Panc1 (cell line): ENCODE results near the gene SNRNP48. TPM values are rescaled to one million over a fixed set of nuclear protein-coding genes. Genes with fewer than 3 reads are reported as not detected.

Experiments used
- ATAC-seq: fragments of 200-7000 bp; cut with Tn5 transposase; 2 replicates; pipeline ENCODE4 v1.9.1; 2020; ENCODE audit warnings: mild to moderate bottlenecking, moderate library complexity
- BruUV-seq: library from RNA; stranded (reverse); fragments of 400-500 nt; replicated peaks from 2 replicates; lab custom pipeline; 2021; lab: Mats Ljungman, UMichigan
- CTCF ChIA-PET: fragments of 300-600 bp; sonication (Branson Sonifier 250); formaldehyde crosslinking; loops from one replicate; lab custom pipeline; 2022; ENCODE audit warnings: antibody characterized with exemption; lab: Charles Lee
- POLR2A ChIA-PET: fragments of 300-600 bp; sonication (Branson Sonifier 250); formaldehyde crosslinking; loops from one replicate; lab custom pipeline; 2022; ENCODE audit warnings: antibody characterized with exemption; lab: Charles Lee
- DNase-seq: peaks from one replicate; pipeline ENCODE4 v3.0.0-alpha.2; 2010; ENCODE audit warnings: low read depth, low spot score
- H3K27ac ChIP-seq: 2 replicates; pipeline ENCODE4 v1.5.1; 2011; ENCODE audit warnings: mild to moderate bottlenecking, low read length, inconsistent platforms
- H3K27me3 ChIP-seq: fragments of 200-500 bp; sonication (Bioruptor generic); 2 replicates; pipeline ENCODE4 v1.6.0; 2014; ENCODE audit warnings: low read length, inconsistent platforms; ENCODE audit not compliant: control insufficient read depth, insufficient read depth
- H3K36me3 ChIP-seq: fragments of 200-500 bp; sonication (Bioruptor generic); 2 replicates; pipeline ENCODE4 v1.5.1; 2014; ENCODE audit warnings: inconsistent platforms, mild to moderate bottlenecking, low read length, moderate library complexity; ENCODE audit not compliant: control insufficient read depth, insufficient read depth
- H3K4me1 ChIP-seq: 2 replicates; pipeline ENCODE4 v1.5.1; 2011; ENCODE audit warnings: inconsistent platforms, mild to moderate bottlenecking, low read length, moderate library complexity; ENCODE audit not compliant: control insufficient read depth, insufficient read depth
- H3K4me3 ChIP-seq, 2 experiments: 2 replicates each; pipeline ENCODE4 v1.5.1; 2011 to 2012; ENCODE audit warnings: low read depth in 2 of 2, low read length in 2 of 2, mild to moderate bottlenecking in 2 of 2, inconsistent platforms in 1 of 2, moderate library complexity in 1 of 2
- H3K9me3 ChIP-seq: fragments of 200-500 bp; sonication (Bioruptor generic); 2 replicates; pipeline ENCODE4 v1.5.1; 2014; ENCODE audit warnings: low read depth, mild to moderate bottlenecking, inconsistent platforms, low read length, moderate library complexity; ENCODE audit not compliant: control insufficient read depth, insufficient read depth
- POLR2AphosphoS5 ChIP-seq: IDR thresholded peaks from 2 replicates; pipeline ENCODE4 v1.6.1; 2012; ENCODE audit warnings: mild to moderate bottlenecking, low read depth, low read length, moderate library complexity
- SIN3A ChIP-seq: IDR thresholded peaks from 2 replicates; pipeline ENCODE4 v1.6.1; 2012; ENCODE audit warnings: low read depth, mild to moderate bottlenecking, low read length, moderate library complexity, borderline replicate concordance; ENCODE audit not compliant: insufficient read depth
- TCF7L2 ChIP-seq: IDR thresholded peaks from 2 replicates; pipeline ENCODE4 v1.6.1; 2011; ENCODE audit warnings: mild to moderate bottlenecking, low read depth, low read length, inconsistent platforms
- in situ Hi-C: cut with HindIII; loops from 2 replicates; pipeline ENCODE4 v1.10.0; 2016; ENCODE audit warnings: low sequenced_read_pairs, low pct_unique_long_range_greater_than_20kb
- intact Hi-C: fragments of 100-400 bp; cut with micrococcal nuclease; formaldehyde crosslinking; loops from one replicate; pipeline ENCODE4 v1.10.0; 2022; ENCODE audit not compliant: unreplicated experiment
- total RNA-seq: library from RNA; stranded (reverse); gene quantifications from one replicate; pipeline ENCODE4 v1.2.1, GENCODE V29; 2021; ENCODE audit not compliant: unreplicated experiment
- TF ChIP-seq, protein P1 (sequence below), 2 experiments: IDR thresholded peaks; 2 replicates each; pipeline ENCODE4 v1.6.1; 2011 to 2012; ENCODE audit warnings: low read depth in 2 of 2, control low read depth in 1 of 2, low read length in 1 of 2, mild to moderate bottlenecking in 1 of 2, moderate library complexity in 1 of 2; ENCODE audit not compliant: insufficient read depth in 1 of 2
- TF ChIP-seq, protein P2 (sequence below): fragments of 450-650 bp; IDR thresholded peaks from 2 replicates; pipeline ENCODE4 v1.5.1; 2017; ENCODE audit warnings: mild to moderate bottlenecking

Gene SNRNP48
- total RNA-seq, 1 experiment from 2014 or later, result 10.7 TPM

DNA sequence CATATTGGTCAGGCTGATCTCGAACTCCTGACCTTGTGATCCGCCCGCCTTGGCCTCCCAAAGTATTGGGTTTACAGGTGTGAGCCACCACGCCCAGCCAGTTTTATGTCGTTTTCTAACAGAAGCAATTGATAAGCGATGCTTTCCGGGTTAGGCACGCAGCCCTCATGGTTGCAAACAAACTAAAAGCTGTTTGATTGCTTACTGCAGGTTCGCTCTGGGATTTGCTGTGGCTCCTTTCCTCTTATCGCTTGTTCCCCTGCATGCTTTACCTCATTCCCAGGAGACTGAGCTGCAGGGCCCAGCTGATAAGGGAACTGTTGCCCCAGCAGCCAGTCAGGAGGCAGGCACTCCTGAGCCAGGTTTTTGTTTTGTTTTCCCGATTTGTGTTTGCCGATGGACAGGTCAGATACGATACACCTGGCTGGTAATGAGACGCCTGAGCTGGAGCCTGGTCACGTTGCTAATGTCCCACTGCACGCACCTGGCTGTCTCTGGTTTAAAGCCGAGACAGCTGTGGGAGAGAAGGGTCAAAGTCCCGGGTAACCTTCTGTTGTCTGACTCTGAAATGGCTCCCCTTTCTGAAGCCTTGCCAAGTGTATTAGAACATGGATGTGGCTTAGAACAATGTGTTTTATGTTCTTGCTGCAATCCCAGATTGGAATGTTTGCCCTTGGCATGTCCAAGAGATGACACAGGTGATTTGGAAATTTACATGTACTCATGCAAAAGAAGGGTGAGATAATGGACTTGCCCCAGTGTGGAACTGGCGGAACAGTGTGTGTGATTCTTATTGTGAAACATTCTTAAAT lies 28.6 kb upstream of the SNRNP48 start:
- peaks cover 4% of the 10 kb centered on the region; the same call in 1 of the 2 replicates for H3K27me3 ChIP-seq
- intact Hi-C loops, result no loop called here
- in situ Hi-C loops, result no loop called here

DNA sequence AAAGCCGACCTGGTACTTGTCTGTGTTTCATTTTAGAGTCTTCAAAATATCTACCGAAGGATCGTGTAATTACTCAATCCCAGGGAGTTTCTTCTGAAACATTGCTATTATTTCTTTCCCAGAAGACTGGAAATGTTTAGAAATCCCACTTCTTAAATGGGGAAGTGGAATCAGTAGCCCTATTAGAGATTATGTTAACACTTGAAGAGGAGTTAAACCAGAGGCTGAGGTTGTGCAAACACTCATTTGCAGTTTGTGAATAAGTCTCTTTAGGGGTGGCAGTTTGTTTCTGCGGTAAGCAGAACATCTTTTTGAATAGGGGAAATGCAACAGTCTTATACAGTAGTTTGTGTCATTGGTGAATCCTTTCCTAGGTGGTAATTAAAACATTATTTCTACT lies 27.2 kb upstream of the SNRNP48 start:
- POLR2A ChIA-PET, result no interaction called here

More for the DNA sequence above, 28.6 kb upstream of the SNRNP48 start:
- Histone ChIP-seq H3K4me1 (no peaks in the 10 kb centered on the region), H3K27ac (no peak overlapping the region), H3K4me3 (no peak overlapping the region), H3K9me3 (no peaks in the 10 kb centered on the region), H3K36me3 (no peaks in the 10 kb centered on the region)
- DNase-seq (no peak), ATAC-seq (no peak)
- no TSS peak for BruUV-seq
- TF ChIP-seq POLR2AphosphoS5 (no peak), SIN3A (no peak), TCF7L2 (no peak)
- TF ChIP-seq, protein P1, sequence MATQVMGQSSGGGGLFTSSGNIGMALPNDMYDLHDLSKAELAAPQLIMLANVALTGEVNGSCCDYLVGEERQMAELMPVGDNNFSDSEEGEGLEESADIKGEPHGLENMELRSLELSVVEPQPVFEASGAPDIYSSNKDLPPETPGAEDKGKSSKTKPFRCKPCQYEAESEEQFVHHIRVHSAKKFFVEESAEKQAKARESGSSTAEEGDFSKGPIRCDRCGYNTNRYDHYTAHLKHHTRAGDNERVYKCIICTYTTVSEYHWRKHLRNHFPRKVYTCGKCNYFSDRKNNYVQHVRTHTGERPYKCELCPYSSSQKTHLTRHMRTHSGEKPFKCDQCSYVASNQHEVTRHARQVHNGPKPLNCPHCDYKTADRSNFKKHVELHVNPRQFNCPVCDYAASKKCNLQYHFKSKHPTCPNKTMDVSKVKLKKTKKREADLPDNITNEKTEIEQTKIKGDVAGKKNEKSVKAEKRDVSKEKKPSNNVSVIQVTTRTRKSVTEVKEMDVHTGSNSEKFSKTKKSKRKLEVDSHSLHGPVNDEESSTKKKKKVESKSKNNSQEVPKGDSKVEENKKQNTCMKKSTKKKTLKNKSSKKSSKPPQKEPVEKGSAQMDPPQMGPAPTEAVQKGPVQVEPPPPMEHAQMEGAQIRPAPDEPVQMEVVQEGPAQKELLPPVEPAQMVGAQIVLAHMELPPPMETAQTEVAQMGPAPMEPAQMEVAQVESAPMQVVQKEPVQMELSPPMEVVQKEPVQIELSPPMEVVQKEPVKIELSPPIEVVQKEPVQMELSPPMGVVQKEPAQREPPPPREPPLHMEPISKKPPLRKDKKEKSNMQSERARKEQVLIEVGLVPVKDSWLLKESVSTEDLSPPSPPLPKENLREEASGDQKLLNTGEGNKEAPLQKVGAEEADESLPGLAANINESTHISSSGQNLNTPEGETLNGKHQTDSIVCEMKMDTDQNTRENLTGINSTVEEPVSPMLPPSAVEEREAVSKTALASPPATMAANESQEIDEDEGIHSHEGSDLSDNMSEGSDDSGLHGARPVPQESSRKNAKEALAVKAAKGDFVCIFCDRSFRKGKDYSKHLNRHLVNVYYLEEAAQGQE (IDR thresholded peaks at IDR 0.05; ENCODE audit: insufficient read depth in 1 of 2, low read depth in 2 of 2, low read length in 1 of 2), result no peak
- TF ChIP-seq, protein P2, sequence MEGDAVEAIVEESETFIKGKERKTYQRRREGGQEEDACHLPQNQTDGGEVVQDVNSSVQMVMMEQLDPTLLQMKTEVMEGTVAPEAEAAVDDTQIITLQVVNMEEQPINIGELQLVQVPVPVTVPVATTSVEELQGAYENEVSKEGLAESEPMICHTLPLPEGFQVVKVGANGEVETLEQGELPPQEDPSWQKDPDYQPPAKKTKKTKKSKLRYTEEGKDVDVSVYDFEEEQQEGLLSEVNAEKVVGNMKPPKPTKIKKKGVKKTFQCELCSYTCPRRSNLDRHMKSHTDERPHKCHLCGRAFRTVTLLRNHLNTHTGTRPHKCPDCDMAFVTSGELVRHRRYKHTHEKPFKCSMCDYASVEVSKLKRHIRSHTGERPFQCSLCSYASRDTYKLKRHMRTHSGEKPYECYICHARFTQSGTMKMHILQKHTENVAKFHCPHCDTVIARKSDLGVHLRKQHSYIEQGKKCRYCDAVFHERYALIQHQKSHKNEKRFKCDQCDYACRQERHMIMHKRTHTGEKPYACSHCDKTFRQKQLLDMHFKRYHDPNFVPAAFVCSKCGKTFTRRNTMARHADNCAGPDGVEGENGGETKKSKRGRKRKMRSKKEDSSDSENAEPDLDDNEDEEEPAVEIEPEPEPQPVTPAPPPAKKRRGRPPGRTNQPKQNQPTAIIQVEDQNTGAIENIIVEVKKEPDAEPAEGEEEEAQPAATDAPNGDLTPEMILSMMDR, result no peak
- ChIA-PET CTCF (no interaction called here), POLR2A (no interaction called here)

More for the DNA sequence above, 27.2 kb upstream of the SNRNP48 start:
- Histone ChIP-seq H3K4me3 (no peak overlapping the region), H3K27me3 (peaks cover 2% of the 10 kb centered on the region; the same call in 1 of the 2 replicates), H3K4me1 (no peaks in the 10 kb centered on the region), H3K36me3 (no peaks in the 10 kb centered on the region), H3K27ac (no peak overlapping the region), H3K9me3 (no peaks in the 10 kb centered on the region)
- BruUV-seq, result no TSS peak
- ATAC-seq (no peak), DNase-seq (no peak)
- intact Hi-C loops, result no loop called here
- CTCF ChIA-PET, result no interaction called here
- TF ChIP-seq, protein P2, result no peak
- TF ChIP-seq POLR2AphosphoS5, result no peak
- TF ChIP-seq TCF7L2, result no peak
- no peak for TF ChIP-seq SIN3A
- TF ChIP-seq, protein P1 (IDR thresholded peaks at IDR 0.05; ENCODE audit: insufficient read depth in 1 of 2, low read depth in 2 of 2, low read length in 1 of 2), result no peak
- in situ Hi-C loops, result no loop called here
